OCI-LY3 (cell line): ENCODE data around the gene TMEM190.

Source experiments
- H2AFZ ChIP-seq: fragments of 200-600, 300-600 bp; shearing (Covaris generic); 2 replicates; pipeline ENCODE4 v1.6.0; 2014; ENCODE audit warnings: antibody characterized with exemption, low read depth, low read length
- H3K27ac ChIP-seq: fragments of 200-600, 300-600 bp; sonication (generic); 2 replicates; pipeline ENCODE4 v1.5.1; 2014; ENCODE audit warnings: mild to moderate bottlenecking, low read length, moderate library complexity, mixed read lengths
- H3K27me3 ChIP-seq: fragments of 200-600, 300-600 bp; sonication (generic); 2 replicates; pipeline ENCODE4 v1.6.1; 2014; ENCODE audit warnings: low read depth, low read length, mixed read lengths
- H3K36me3 ChIP-seq: fragments of 200-600, 300-600 bp; sonication (generic); replicated peaks from 2 replicates; pipeline ENCODE3; 2014; ENCODE audit warnings: low read depth, low read length, mixed read lengths
- H3K4me1 ChIP-seq: fragments of 300-600, 200-600 bp; sonication (generic); 2 replicates; pipeline ENCODE4 v1.6.1; 2014; ENCODE audit warnings: low read length, mixed read lengths
- H3K4me2 ChIP-seq: fragments of 200-600, 300-600 bp; sonication (generic); 2 replicates; pipeline ENCODE4 v1.6.1; 2014; ENCODE audit warnings: low read length, mixed read lengths
- H3K4me3 ChIP-seq: fragments of 300-600, 200-600 bp; sonication (generic); 2 replicates; pipeline ENCODE4 v1.5.1; 2014; ENCODE audit warnings: antibody characterized with exemption, mild to moderate bottlenecking, low read length, moderate library complexity
- H3K79me2 ChIP-seq: fragments of 300-600, 200-600 bp; shearing (Covaris generic); 2 replicates; pipeline ENCODE4 v1.6.1; 2014; ENCODE audit warnings: mild to moderate bottlenecking, low read length, mixed read lengths
- H3K9ac ChIP-seq: fragments of 300-600, 200-600 bp; shearing (Covaris generic); 2 replicates; pipeline ENCODE4 v1.6.0; 2014; ENCODE audit warnings: mild to moderate bottlenecking, low read length, moderate library complexity
- H3K9me3 ChIP-seq: fragments of 200-600, 300-600 bp; shearing (Covaris generic); 2 replicates; pipeline ENCODE4 v1.6.1; 2014; ENCODE audit warnings: low read length, mixed read lengths; ENCODE audit not compliant: insufficient read depth
- H4K20me1 ChIP-seq: fragments of 200-600, 300-600 bp; sonication (generic); 2 replicates; pipeline ENCODE4 v1.6.1; 2016; ENCODE audit warnings: low read length, mixed read lengths; ENCODE audit not compliant: insufficient read depth
- EZH2phosphoT487 ChIP-seq: fragments of 200-600 bp; shearing (Covaris generic); IDR thresholded peaks from 2 replicates; pipeline ENCODE4 v1.6.1; 2018; ENCODE audit warnings: antibody characterized with exemption, mixed run types, low read depth
- TF ChIP-seq, protein P1 (sequence below): fragments of 200-600, 300-600 bp; sonication (generic); IDR thresholded peaks from 2 replicates; pipeline ENCODE4 v1.5.1; 2014; ENCODE audit warnings: antibody characterized with exemption, low read length, low read depth

The TMEM190 gene

DNA sequence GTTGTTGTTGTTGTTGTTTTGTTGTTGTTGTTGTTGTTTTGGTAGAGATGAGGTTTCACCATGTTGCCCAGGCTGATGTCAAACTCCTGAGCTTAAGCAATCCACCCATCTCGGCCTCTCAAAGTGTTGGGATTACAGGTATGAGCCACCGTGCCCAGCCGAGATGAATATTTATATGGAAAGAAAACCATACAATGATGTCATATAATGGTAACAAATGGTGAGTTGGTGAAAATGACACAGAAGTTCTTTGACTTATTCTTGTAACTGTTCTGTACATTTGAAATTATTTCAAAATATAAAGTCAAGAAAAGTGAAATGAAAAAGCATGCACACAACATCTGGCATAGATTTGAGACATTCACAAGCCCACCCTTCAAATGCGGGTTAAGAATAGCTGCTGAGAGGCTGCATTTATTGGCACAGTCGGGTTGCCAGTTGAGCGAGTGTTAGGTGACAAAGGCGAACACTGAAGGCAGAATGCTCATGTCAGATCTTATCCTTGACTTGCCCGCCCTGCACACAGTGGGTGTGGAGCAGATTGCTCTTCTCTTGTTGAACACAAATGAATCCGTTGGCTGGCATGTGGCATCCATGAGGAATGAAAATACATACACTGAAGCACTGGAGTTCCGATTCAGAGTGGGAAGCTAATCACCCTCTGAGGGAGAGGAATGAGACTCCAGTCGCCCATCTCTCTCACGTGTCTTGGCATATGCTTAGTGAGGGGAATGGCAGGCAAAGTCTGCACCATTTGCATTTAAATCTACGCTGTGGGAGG, 46.8 kb downstream of the TMEM190 start:
- H3K4me3 ChIP-seq, result no peak overlapping the region
- H4K20me1 ChIP-seq, result no peaks in the 10 kb centered on the region
- H3K4me2 ChIP-seq, result no peak overlapping the region
- no peak overlapping the region for H3K27ac ChIP-seq
- no peaks in the 10 kb centered on the region for H3K9me3 ChIP-seq
- no peak for TF ChIP-seq EZH2phosphoT487
- TF ChIP-seq, protein P1, sequence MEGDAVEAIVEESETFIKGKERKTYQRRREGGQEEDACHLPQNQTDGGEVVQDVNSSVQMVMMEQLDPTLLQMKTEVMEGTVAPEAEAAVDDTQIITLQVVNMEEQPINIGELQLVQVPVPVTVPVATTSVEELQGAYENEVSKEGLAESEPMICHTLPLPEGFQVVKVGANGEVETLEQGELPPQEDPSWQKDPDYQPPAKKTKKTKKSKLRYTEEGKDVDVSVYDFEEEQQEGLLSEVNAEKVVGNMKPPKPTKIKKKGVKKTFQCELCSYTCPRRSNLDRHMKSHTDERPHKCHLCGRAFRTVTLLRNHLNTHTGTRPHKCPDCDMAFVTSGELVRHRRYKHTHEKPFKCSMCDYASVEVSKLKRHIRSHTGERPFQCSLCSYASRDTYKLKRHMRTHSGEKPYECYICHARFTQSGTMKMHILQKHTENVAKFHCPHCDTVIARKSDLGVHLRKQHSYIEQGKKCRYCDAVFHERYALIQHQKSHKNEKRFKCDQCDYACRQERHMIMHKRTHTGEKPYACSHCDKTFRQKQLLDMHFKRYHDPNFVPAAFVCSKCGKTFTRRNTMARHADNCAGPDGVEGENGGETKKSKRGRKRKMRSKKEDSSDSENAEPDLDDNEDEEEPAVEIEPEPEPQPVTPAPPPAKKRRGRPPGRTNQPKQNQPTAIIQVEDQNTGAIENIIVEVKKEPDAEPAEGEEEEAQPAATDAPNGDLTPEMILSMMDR, result no peak
- no peaks in the 10 kb centered on the region for H3K4me1 ChIP-seq
- no peaks in the 10 kb centered on the region for H3K79me2 ChIP-seq
- H3K36me3 ChIP-seq, result no peaks in the 10 kb centered on the region
- peaks cover 13% of the 10 kb centered on the region for H3K27me3 ChIP-seq
- no peak overlapping the region for H3K9ac ChIP-seq
- no peak overlapping the region for H2AFZ ChIP-seq

DNA sequence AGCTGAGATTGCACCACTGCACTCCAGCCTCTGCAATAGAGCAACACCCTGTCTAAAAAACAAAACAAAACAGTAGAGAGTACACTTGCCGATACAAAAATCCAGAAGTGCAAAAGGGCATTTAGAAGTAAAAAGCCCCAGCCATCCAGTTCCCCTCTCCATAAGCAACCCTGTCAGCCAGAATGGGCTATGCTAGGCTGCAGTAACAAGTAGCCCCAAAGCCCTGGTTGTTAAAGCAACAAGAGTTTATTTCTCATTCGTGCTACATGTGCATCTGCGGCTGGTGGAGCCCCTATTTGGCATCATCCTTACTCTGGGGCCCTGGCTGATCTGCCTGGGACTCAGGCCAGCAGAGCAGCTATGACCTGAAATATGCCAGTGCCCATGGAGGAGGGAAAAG, 47.9 kb downstream of the TMEM190 start:
- H3K27ac ChIP-seq, result no peak overlapping the region
- no peaks in the 10 kb centered on the region for H3K9me3 ChIP-seq
- no peaks in the 10 kb centered on the region for H3K79me2 ChIP-seq
- peaks cover 11% of the 10 kb centered on the region for H3K27me3 ChIP-seq
- no peak overlapping the region for H3K4me3 ChIP-seq
- no peaks in the 10 kb centered on the region for H3K4me1 ChIP-seq
- H3K9ac ChIP-seq, result no peak overlapping the region
- TF ChIP-seq, protein P1, result no peak
- TF ChIP-seq EZH2phosphoT487, result no peak
- no peaks in the 10 kb centered on the region for H3K36me3 ChIP-seq
- H3K4me2 ChIP-seq, result no peak overlapping the region
- no peak overlapping the region for H2AFZ ChIP-seq
- H4K20me1 ChIP-seq, result no peaks in the 10 kb centered on the region

DNA sequence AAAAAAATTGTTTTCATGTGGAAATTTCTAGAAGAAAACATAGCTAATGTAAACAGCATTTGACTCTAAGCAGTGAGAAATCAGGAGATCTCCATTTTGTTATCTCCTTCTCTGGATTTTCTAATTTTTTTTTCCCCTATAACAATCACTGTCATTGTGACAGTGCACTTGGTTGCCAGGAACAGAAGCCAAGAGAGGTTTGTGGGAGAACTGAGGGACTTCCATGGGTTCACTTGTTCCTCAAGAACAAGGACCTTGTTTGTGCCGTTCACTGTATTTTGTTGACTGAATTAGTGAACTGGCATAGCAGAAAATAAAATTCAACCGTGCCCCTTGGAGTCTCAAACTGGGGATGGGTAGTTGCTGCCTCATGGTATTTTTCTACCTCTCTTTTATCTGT, 49.4 kb downstream of the TMEM190 start:
- TF ChIP-seq, protein P1, result no peak
- TF ChIP-seq EZH2phosphoT487, result no peak
- H3K27me3 ChIP-seq, result no peaks in the 10 kb centered on the region; the same call in none of the 2 replicates

More for the DNA sequence above, 49.4 kb downstream of the TMEM190 start:
- H2AFZ ChIP-seq, result no peak overlapping the region
- H3K9me3 ChIP-seq, result no peaks in the 10 kb centered on the region
- no peak overlapping the region for H3K4me3 ChIP-seq
- no peaks in the 10 kb centered on the region for H3K4me1 ChIP-seq
- H3K4me2 ChIP-seq, result no peak overlapping the region
- H3K79me2 ChIP-seq, result no peaks in the 10 kb centered on the region
- no peaks in the 10 kb centered on the region for H4K20me1 ChIP-seq
- H3K27ac ChIP-seq, result no peak overlapping the region
- no peak overlapping the region for H3K9ac ChIP-seq
- no peaks in the 10 kb centered on the region for H3K36me3 ChIP-seq
